Measurements from ENCODE around the gene RUNX2. TPM values are rescaled to one million over a fixed set of nuclear protein-coding genes. Genes with fewer than 3 reads are reported as not detected.

Gene RUNX2
- total RNA-seq, 3 donors from 2014 or later: 2.7 to 7.3 (median 7.2) TPM

DNA sequence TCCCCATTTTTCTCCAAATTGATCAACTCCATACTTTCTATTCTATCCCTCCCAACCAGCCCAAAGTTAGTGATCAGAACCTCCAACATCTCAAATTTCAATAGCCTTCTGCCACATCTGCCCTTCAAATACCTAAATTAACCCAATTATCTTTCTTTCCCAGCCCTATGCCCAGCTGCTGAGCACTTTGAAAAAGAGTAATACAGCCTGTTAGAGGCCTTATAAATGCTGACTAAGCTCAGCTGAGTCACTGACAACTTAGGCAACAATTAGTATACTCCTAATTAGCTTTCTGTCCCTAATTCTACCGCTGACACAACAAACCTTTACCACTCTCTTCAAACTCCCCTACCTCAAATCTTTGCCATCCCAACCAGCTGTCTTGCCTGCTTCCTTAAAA, 23.5 kb downstream of the RUNX2 start:
- Histone ChIP-seq H3K27me3 (no peaks in the 10 kb centered on the region), H3K9me3 (no peaks in the 10 kb centered on the region), H3K4me1 (no peaks in the 10 kb centered on the region), H3K4me3 (no peak overlapping the region), H3K27ac (no peak overlapping the region), H3K36me3 (no peaks in the 10 kb centered on the region)
- no peak for DNase-seq (ENCODE audit: low spot score in 2 of 2)
- intact Hi-C loops (cut with DNase I; ENCODE audit: low total_unique reads): no loop called here
- TF ChIP-seq POLR2A (IDR thresholded peaks at IDR 0.05): no peak
- no peak for TF ChIP-seq POLR2AphosphoS5 (IDR thresholded peaks at IDR 0.05)
- TF ChIP-seq, protein P1, sequence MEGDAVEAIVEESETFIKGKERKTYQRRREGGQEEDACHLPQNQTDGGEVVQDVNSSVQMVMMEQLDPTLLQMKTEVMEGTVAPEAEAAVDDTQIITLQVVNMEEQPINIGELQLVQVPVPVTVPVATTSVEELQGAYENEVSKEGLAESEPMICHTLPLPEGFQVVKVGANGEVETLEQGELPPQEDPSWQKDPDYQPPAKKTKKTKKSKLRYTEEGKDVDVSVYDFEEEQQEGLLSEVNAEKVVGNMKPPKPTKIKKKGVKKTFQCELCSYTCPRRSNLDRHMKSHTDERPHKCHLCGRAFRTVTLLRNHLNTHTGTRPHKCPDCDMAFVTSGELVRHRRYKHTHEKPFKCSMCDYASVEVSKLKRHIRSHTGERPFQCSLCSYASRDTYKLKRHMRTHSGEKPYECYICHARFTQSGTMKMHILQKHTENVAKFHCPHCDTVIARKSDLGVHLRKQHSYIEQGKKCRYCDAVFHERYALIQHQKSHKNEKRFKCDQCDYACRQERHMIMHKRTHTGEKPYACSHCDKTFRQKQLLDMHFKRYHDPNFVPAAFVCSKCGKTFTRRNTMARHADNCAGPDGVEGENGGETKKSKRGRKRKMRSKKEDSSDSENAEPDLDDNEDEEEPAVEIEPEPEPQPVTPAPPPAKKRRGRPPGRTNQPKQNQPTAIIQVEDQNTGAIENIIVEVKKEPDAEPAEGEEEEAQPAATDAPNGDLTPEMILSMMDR (IDR thresholded peaks at IDR 0.05): no peak

DNA sequence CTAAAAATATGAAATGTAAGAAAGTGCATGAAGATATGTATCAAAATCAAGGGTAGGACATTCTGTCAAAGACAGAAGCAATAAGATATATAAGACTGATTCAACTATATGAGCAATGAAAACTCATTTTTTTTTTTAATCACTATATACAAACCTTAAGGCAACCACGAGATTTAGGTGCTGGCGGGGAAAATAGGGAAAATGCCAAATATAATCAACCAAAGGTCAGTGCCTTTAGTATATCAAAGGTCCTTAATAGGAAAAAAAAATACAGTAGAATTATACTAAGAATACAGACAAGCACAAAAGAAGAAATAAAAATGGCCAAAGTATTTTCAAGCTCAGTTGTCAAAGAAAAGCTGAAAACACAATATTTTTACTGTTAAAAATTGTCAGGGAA, 25.5 kb downstream of the RUNX2 start:
- no peaks in the 10 kb centered on the region for H3K36me3 ChIP-seq
- no peak for DNase-seq (ENCODE audit: low spot score in 2 of 2)
- TF ChIP-seq, protein P1 (IDR thresholded peaks at IDR 0.05): no peak
- no peak for TF ChIP-seq POLR2AphosphoS5 (IDR thresholded peaks at IDR 0.05)
- TF ChIP-seq POLR2A (IDR thresholded peaks at IDR 0.05): no peak
- H3K9me3 ChIP-seq: no peaks in the 10 kb centered on the region
- no peaks in the 10 kb centered on the region for H3K27me3 ChIP-seq
- H3K4me1 ChIP-seq: no peaks in the 10 kb centered on the region
- no peak overlapping the region for H3K27ac ChIP-seq
- no peak overlapping the region for H3K4me3 ChIP-seq
- intact Hi-C loops (cut with DNase I; ENCODE audit: low total_unique reads): no loop called here

DNA sequence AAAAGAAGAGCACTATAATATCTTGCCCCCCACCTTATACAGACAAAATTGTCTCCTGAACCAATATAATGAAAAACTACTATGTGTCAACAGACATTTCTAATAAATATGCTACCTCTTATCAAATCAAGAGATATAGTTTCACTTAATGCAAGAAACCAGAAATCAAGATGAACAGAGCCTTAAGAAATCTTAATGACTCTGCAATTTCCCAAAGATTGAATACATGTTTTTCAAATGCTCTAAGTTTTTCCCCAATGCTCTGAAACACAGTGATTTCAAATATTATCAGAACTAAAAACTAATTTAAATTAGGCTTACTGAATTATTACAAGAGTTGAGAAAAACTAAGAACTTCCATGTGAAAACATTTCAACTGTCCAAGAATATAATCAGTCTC, 36.3 kb downstream of the RUNX2 start:
- no peaks in the 10 kb centered on the region for H3K4me1 ChIP-seq
- H3K9me3 ChIP-seq: no peaks in the 10 kb centered on the region
- no peak for DNase-seq (ENCODE audit: low spot score in 2 of 2)
- no peak overlapping the region for H3K4me3 ChIP-seq
- no peak overlapping the region for H3K27ac ChIP-seq
- H3K27me3 ChIP-seq: no peaks in the 10 kb centered on the region
- no peaks in the 10 kb centered on the region for H3K36me3 ChIP-seq
- intact Hi-C loops (cut with DNase I; ENCODE audit: low total_unique reads): no loop called here
- TF ChIP-seq POLR2A (IDR thresholded peaks at IDR 0.05) (no peak), POLR2AphosphoS5 (IDR thresholded peaks at IDR 0.05) (no peak)
- TF ChIP-seq, protein P1 (IDR thresholded peaks at IDR 0.05): no peak

DNA sequence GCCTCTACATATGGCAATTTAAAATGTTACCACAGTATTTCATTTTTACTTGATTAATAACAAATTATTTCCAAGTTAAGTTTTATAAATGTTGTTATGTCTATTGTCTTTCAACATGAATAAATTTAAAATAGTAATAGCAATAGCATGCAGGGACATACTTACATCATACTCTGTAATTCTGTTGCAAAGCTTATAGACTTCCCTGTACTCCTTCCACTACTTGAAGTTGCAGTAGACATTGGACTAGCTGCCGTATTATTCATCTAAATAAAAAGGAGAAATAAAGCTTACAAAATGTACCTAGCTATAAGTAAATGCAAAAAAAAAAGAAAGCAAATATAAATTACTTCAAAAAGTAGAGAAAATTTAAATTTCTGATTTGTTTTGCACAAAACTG, 36.9 kb downstream of the RUNX2 start:
- DNase-seq (ENCODE audit: low spot score in 2 of 2): no peak
- H3K4me1 ChIP-seq: no peaks in the 10 kb centered on the region
- no peaks in the 10 kb centered on the region for H3K36me3 ChIP-seq
- TF ChIP-seq, protein P1 (IDR thresholded peaks at IDR 0.05): no peak
- no peak for TF ChIP-seq POLR2A (IDR thresholded peaks at IDR 0.05)
- no peak for TF ChIP-seq POLR2AphosphoS5 (IDR thresholded peaks at IDR 0.05)
- no peaks in the 10 kb centered on the region for H3K9me3 ChIP-seq
- no peak overlapping the region for H3K4me3 ChIP-seq
- H3K27me3 ChIP-seq: no peaks in the 10 kb centered on the region
- H3K27ac ChIP-seq: no peak overlapping the region
- intact Hi-C loops (cut with DNase I; ENCODE audit: low total_unique reads): no loop called here

GRCh38 chr6:45366534-45366933, 38.4 kb downstream of the RUNX2 start:
- no peak overlapping the region for H3K4me3 ChIP-seq
- no peaks in the 10 kb centered on the region for H3K27me3 ChIP-seq
- no peaks in the 10 kb centered on the region for H3K9me3 ChIP-seq
- DNase-seq (ENCODE audit: low spot score in 2 of 2): no peak
- intact Hi-C loops (cut with DNase I; ENCODE audit: low total_unique reads): no loop called here
- TF ChIP-seq POLR2AphosphoS5 (IDR thresholded peaks at IDR 0.05): no peak
- TF ChIP-seq, protein P1 (IDR thresholded peaks at IDR 0.05): no peak
- no peak for TF ChIP-seq POLR2A (IDR thresholded peaks at IDR 0.05)
- H3K36me3 ChIP-seq: no peaks in the 10 kb centered on the region
- no peaks in the 10 kb centered on the region for H3K4me1 ChIP-seq
- H3K27ac ChIP-seq: no peak overlapping the region

Measured in breast epithelium (tissue), 4 donors.